Measurements from ENCODE around the gene OR11H7.
"Not testable (repeated sequence)": the region's sequence is repeated elsewhere in the genome, so short reads cannot be mapped to it uniquely, and the experiment has no call there.

GRCh38 chr14:20195170-20195569, 33.6 kb upstream of the OR11H7 start:
- TF ChIP-seq, protein P1, sequence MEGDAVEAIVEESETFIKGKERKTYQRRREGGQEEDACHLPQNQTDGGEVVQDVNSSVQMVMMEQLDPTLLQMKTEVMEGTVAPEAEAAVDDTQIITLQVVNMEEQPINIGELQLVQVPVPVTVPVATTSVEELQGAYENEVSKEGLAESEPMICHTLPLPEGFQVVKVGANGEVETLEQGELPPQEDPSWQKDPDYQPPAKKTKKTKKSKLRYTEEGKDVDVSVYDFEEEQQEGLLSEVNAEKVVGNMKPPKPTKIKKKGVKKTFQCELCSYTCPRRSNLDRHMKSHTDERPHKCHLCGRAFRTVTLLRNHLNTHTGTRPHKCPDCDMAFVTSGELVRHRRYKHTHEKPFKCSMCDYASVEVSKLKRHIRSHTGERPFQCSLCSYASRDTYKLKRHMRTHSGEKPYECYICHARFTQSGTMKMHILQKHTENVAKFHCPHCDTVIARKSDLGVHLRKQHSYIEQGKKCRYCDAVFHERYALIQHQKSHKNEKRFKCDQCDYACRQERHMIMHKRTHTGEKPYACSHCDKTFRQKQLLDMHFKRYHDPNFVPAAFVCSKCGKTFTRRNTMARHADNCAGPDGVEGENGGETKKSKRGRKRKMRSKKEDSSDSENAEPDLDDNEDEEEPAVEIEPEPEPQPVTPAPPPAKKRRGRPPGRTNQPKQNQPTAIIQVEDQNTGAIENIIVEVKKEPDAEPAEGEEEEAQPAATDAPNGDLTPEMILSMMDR (IDR thresholded peaks at IDR 0.05), result not testable (repeated sequence)
- TF ChIP-seq POLR2A (IDR thresholded peaks at IDR 0.05), result not testable (repeated sequence)
